Mononuclear cell (primary cell): ENCODE data around the gene EPX. TPM values are rescaled to one million over a fixed set of nuclear protein-coding genes. Genes with fewer than 3 reads are reported as not detected.
"Not testable (repeated sequence)": the region's sequence is repeated elsewhere in the genome, so short reads cannot be mapped to it uniquely, and the experiment has no call there.

ENCODE experiments used
- H3K27me3 ChIP-seq: 2 replicates; pipeline ENCODE4 v1.6.0; 2011; ENCODE audit warnings: low read length, control low read depth; ENCODE audit not compliant: insufficient read depth
- H3K4me1 ChIP-seq: 2 replicates; pipeline ENCODE4 v1.5.1; 2011; ENCODE audit warnings: mild to moderate bottlenecking, low read length, control low read depth; ENCODE audit not compliant: insufficient read depth
- H3K4me3 ChIP-seq: 2 replicates; pipeline ENCODE4 v1.5.1; 2011; ENCODE audit warnings: mild to moderate bottlenecking, low read length, moderate library complexity
- H3K9me3 ChIP-seq: 2 replicates; pipeline ENCODE4 v1.5.1; 2011; ENCODE audit warnings: low read depth, mild to moderate bottlenecking, control low read depth, low read length
- total RNA-seq: library from RNA; depleted of rRNA; stranded (reverse); fragments of >200 nt; gene quantifications from one replicate; pipeline ENCODE4 v1.2.3, GENCODE V29; 2012

EPX gene
- under 0.01 TPM for total RNA-seq

- Histone ChIP-seq H3K9me3 (no peaks in the 10 kb centered on the region), H3K4me1 (no peaks in the 10 kb centered on the region), H3K4me3 (no peak within 1 kb of the TSS), H3K27me3 (no peaks in the 10 kb centered on the region)
Measured at GRCh38 chr17:58192612-58193011, at the start of gene EPX. Gene EPX, plus strand, starts transcription at chr17:58192726. Its CDS starts 121 bp downstream, at chr17:58192847.

GRCh38 chr17:58143335-58143734 is 49.2 kb upstream of the EPX start:
- not testable (repeated sequence) for H3K27me3 ChIP-seq, H3K4me1 ChIP-seq
- peaks cover 31% of the 10 kb centered on the region for H3K9me3 ChIP-seq

GRCh38 chr17:58144801-58145200 is 47.7 kb upstream of the EPX start:
- Histone ChIP-seq H3K4me1 (no peaks in the 10 kb centered on the region), H3K9me3 (peaks cover 31% of the 10 kb centered on the region)

More at GRCh38 chr17:58143335-58143734, 49.2 kb upstream of the EPX start:
- H3K4me3 ChIP-seq, result not testable (repeated sequence)

GRCh38 chr17:58147930-58148434 is 44.5 kb upstream of the EPX start, which contains the start of gene OR4D1:
Gene OR4D1, plus strand, starts transcription at chr17:58148384. Its CDS starts 6,770 bp downstream, at chr17:58155154.
- H3K4me1 ChIP-seq, result peaks cover 7% of the 10 kb centered on the region
- peaks cover 31% of the 10 kb centered on the region for H3K9me3 ChIP-seq
- no peak within 1 kb of the TSS for H3K4me3 ChIP-seq
- H3K27me3 ChIP-seq, result peaks cover 8% of the 10 kb centered on the region

More at GRCh38 chr17:58144801-58145200, 47.7 kb upstream of the EPX start:
- no peak overlapping the region for H3K4me3 ChIP-seq
- peaks cover 8% of the 10 kb centered on the region for H3K27me3 ChIP-seq

GRCh38 chr17:58148609-58149008 is 43.9 kb upstream of the EPX start:
- peaks cover 13% of the 10 kb centered on the region for H3K4me1 ChIP-seq
- H3K27me3 ChIP-seq, result peaks cover 8% of the 10 kb centered on the region
- H3K4me3 ChIP-seq, result no peak overlapping the region
- peaks cover 31% of the 10 kb centered on the region for H3K9me3 ChIP-seq

GRCh38 chr17:58150394-58150793 is 42.1 kb upstream of the EPX start:
- Histone ChIP-seq H3K4me1 (peaks cover 22% of the 10 kb centered on the region), H3K9me3 (peaks cover 19% of the 10 kb centered on the region), H3K27me3 (peaks cover 6% of the 10 kb centered on the region), H3K4me3 (no peak overlapping the region)

- Histone ChIP-seq H3K4me3 (no peak overlapping the region), H3K27me3 (peaks cover 18% of the 10 kb centered on the region), H3K9me3 (no peaks in the 10 kb centered on the region), H3K4me1 (peaks cover 39% of the 10 kb centered on the region)
Measured at GRCh38 chr17:58153046-58153445, 39.5 kb upstream of the EPX start.

- Histone ChIP-seq H3K4me1 (peaks cover 39% of the 10 kb centered on the region), H3K27me3 (peaks cover 21% of the 10 kb centered on the region), H3K4me3 (no peak overlapping the region), H3K9me3 (no peaks in the 10 kb centered on the region)
Measured at GRCh38 chr17:58153671-58154070, 38.9 kb upstream of the EPX start.

GRCh38 chr17:58156839-58157803 is 35.4 kb upstream of the EPX start:
- peaks cover 23% of the 10 kb centered on the region for H3K27me3 ChIP-seq
- no peaks in the 10 kb centered on the region for H3K9me3 ChIP-seq
- H3K4me3 ChIP-seq, result peak overlapping the region; percentile 41
- H3K4me1 ChIP-seq, result peaks cover 39% of the 10 kb centered on the region

GRCh38 chr17:58158181-58158580 is 34.3 kb upstream of the EPX start:
- no peaks in the 10 kb centered on the region for H3K9me3 ChIP-seq
- peaks cover 29% of the 10 kb centered on the region for H3K27me3 ChIP-seq
- peaks cover 30% of the 10 kb centered on the region for H3K4me1 ChIP-seq
- no peak overlapping the region for H3K4me3 ChIP-seq

- H3K4me1 ChIP-seq, result peaks cover 11% of the 10 kb centered on the region
- H3K4me3 ChIP-seq, result no peak overlapping the region
- H3K9me3 ChIP-seq, result no peaks in the 10 kb centered on the region
- peaks cover 31% of the 10 kb centered on the region for H3K27me3 ChIP-seq
Measured at GRCh38 chr17:58161566-58161965, 31.0 kb upstream of the EPX start.

GRCh38 chr17:58165981-58166380 is 26.5 kb upstream of the EPX start:
- Histone ChIP-seq H3K4me1 (peaks cover 16% of the 10 kb centered on the region), H3K4me3 (no peak overlapping the region), H3K27me3 (peaks cover 15% of the 10 kb centered on the region), H3K9me3 (no peaks in the 10 kb centered on the region)

GRCh38 chr17:58166682-58167081 is 25.8 kb upstream of the EPX start, which contains the start of gene OR4D2:
Gene OR4D2, plus strand, starts transcription at chr17:58166982. Its CDS starts 2,674 bp downstream, at chr17:58169656.
- peaks cover 15% of the 10 kb centered on the region for H3K27me3 ChIP-seq
- no peaks in the 10 kb centered on the region for H3K9me3 ChIP-seq
- peaks cover 17% of the 10 kb centered on the region for H3K4me1 ChIP-seq
- H3K4me3 ChIP-seq, result no peak within 1 kb of the TSS

- H3K4me3 ChIP-seq, result no peak overlapping the region
- H3K4me1 ChIP-seq, result peaks cover 26% of the 10 kb centered on the region
- H3K9me3 ChIP-seq, result no peaks in the 10 kb centered on the region
- peaks cover 5% of the 10 kb centered on the region for H3K27me3 ChIP-seq
Measured at GRCh38 chr17:58170622-58171021, 21.9 kb upstream of the EPX start.

- Histone ChIP-seq H3K4me3 (no peak overlapping the region), H3K9me3 (no peaks in the 10 kb centered on the region)
Measured at GRCh38 chr17:58172369-58173071, 20.0 kb upstream of the EPX start.

More at GRCh38 chr17:58172369-58173071, 20.0 kb upstream of the EPX start:
- H3K4me1 ChIP-seq, result peaks cover 26% of the 10 kb centered on the region
- H3K27me3 ChIP-seq, result peaks cover 8% of the 10 kb centered on the region
